Measurements from ENCODE around the gene TACR2.
A peak's percentile ranks its signal among the peaks of the same experiment; 100 is the strongest.

The TACR2 gene

GRCh38 chr10:69394020-69394419 is 22.7 kb downstream of the TACR2 start:
- TF ChIP-seq CTCF (IDR thresholded peaks at IDR 0.05; ENCODE audit: control insufficient read depth, extremely low read depth, insufficient read depth) = no peak
- DNase-seq (ENCODE audit: low read depth) = no peak
- H3K4me3 ChIP-seq (ENCODE audit: low read depth, low read length) = no peak overlapping the region

- TF ChIP-seq CTCF (IDR thresholded peaks at IDR 0.05; ENCODE audit: control insufficient read depth, extremely low read depth, insufficient read depth) = peak; percentile 99
- H3K4me3 ChIP-seq (ENCODE audit: low read depth, low read length) = no peak overlapping the region
- DNase-seq (ENCODE audit: low read depth) = peak; percentile 50
These were observed 24.2 kb downstream of the TACR2 start for GRCh38 chr10:69392481-69393000.

DNA sequence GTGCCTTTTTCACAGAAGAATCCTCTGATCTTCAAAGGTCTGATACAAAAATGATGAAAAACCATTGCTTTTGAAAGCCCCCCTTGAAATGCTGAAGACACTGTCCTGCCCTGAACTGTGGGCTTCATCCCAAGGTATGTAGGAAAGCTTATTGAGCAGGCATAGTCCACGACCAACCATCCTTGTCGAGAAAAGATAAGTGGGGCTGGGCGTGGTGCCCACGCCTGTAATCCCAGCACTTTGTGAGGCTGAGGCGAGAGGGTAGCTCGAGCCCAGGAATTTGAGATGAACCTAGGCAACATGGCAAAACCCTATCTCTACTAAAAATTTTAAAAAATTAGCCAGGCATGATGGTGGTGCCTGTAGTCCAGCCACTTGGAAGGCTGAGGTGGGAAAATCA is 25.6 kb downstream of the TACR2 start:
- H3K4me3 ChIP-seq (ENCODE audit: low read depth, low read length) = no peak overlapping the region
- no peak for DNase-seq (ENCODE audit: low read depth)
- TF ChIP-seq CTCF (IDR thresholded peaks at IDR 0.05; ENCODE audit: control insufficient read depth, extremely low read depth, insufficient read depth) = no peak

GRCh38 chr10:69389827-69390490 is 26.8 kb downstream of the TACR2 start:
- DNase-seq (ENCODE audit: low read depth) = no peak
- H3K4me3 ChIP-seq (ENCODE audit: low read depth, low read length) = no peak overlapping the region
- no peak for TF ChIP-seq CTCF (IDR thresholded peaks at IDR 0.05; ENCODE audit: control insufficient read depth, extremely low read depth, insufficient read depth)

DNA sequence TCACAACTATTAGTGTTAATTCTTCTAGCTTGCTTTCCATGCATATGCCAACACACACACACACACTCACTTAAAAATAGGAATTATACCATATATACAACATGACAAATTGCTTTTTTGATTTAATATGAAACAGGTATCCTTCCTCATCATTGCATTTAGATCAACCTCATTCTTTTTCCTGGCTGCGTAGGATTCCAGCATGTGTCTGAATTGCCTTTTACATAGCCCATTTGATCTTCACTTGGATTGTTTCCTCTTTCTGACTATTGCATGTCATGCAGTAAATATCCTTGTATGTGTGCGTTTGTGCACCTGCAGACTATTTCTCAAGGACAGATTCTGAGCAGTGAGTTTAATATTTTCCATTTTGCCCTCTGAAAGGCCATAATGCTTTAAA is 28.2 kb downstream of the TACR2 start:
- H3K4me3 ChIP-seq (ENCODE audit: low read depth, low read length) = no peak overlapping the region
- no peak for TF ChIP-seq CTCF (IDR thresholded peaks at IDR 0.05; ENCODE audit: control insufficient read depth, extremely low read depth, insufficient read depth)
- no peak for DNase-seq (ENCODE audit: low read depth)

DNA sequence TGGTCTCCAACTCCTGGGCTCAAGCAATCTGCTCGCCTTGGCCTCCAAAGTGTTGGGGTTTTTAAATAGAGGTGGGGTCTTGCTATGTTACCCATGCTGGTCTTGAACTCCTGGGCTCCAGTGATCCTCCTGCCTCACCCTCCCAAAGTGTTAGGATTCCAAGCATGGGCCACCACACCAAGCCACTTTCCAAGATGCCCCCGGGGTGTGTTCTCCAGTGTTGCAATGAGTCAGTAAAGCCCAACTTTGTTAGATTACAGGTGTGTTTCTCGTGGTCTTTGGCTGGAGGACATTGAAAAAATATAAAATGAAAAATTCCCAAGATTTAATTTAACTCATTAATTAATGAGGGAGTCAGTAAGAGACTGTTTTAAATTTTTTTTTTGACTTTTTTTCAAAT is 29.2 kb downstream of the TACR2 start:
- DNase-seq (ENCODE audit: low read depth) = no peak
- TF ChIP-seq CTCF (IDR thresholded peaks at IDR 0.05; ENCODE audit: control insufficient read depth, extremely low read depth, insufficient read depth) = no peak
- H3K4me3 ChIP-seq (ENCODE audit: low read depth, low read length) = no peak overlapping the region
